GM11168 (cell line): ENCODE measurements around the gene PRICKLE3.
"Not testable (repeated sequence)": the region's sequence is repeated elsewhere in the genome, so short reads cannot be mapped to it uniquely, and the experiment has no call there.

Source experiments
- in situ Hi-C: fragments of 300-500 bp; cut with MboI; formaldehyde crosslinking; loops from one replicate; pipeline ENCODE4 v1.12.0; 2022; ENCODE audit warnings: low sequenced_read_pairs; ENCODE audit not compliant: unreplicated experiment

The PRICKLE3 gene

DNA sequence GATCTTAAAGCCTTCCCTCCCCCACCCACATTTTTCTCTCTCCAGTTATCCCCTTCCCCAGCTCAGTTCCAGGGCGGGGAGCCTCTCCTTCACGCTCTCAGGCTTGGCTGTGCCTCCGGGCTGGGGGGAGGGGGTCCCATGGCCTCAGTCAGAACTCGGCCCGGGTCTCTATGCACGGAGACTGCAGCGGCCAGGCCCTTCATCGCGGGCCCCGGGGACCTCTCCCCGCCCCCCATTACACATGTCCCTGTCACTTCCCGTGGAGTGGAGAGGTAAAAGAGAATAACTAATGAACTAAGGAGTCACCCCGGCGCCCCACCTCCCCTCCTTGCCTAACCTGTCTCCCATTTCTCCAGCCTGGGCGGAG is 838 bp upstream of the PRICKLE3 start:
- in situ Hi-C loops = no loop called here

DNA sequence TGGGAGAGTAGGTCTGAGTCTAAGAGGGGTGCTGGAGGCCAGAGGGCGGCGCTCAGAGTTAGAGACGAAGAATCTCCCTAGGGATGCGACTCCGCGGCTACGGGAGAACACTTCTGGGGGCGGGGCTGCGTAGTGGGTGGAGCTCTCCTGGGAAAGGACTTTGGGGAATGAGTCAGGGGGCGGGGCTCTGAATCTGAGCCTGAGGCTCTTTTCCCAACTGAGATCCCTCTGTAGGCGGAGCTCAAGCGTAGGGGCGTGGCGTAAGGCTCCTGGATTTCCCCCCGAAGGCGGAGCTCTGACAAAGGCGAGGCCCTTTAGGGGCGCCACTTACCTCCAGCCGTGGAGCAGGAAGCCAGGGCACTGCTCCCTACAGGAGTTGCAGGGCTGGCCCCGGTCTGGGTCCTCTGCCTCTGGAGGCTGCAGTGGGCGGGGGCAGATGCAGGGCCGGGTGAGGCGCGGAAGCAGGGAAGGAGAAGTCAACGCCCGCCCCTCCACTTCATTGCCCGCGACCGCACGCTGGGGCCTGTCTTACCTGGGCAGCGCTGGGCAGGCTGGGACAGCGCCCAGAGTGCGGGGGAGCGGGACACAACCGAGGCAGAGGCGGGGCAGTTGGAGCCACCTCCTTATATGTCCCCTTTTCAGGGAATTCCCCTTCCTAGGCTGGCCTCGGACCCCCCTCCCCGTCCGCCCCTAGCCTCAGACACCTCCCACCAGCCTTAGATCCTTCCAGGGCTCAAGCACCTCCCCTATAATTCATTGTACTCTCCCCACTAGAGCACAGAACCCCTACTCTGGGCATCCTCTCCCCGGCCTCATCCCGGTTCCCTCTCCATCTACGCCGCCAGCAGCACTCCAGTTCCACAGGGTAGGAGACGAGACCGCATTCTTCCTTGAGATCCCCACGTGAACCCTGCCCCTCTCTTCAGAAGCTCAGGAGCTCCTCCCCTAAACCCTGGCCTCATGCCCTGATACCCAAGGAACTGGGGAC is 1.6 kb downstream of the PRICKLE3 start:
- in situ Hi-C loops = no loop called here

DNA sequence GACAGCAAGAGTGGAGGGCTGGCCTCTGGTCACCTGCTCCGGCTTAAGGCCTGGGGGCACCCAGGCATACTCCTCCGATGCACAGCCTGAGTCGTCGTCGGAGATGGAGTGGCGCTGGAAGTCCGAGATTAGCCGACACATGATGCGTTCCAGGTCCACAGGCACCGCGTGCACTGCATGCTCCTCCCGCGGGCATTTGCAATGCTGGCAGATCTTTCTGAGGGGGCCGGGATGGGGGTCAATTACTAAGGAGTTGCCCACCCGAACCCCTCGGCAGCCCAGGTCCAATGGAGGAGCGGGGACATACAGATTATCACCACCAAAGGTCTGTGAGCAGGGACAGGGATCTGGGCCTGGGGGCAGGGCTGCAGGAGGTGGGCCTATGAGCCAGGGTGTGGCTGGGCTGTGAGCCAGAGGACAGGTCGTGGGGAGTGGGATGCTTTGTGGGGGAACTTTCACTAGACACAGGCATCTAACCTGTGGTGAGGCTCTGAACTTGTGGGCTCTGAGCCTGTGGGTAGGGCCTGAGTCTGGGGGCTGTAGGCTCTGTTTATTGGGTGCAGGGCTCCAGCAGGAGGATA is 2.4 kb downstream of the PRICKLE3 start:
- in situ Hi-C loops = no loop called here

DNA sequence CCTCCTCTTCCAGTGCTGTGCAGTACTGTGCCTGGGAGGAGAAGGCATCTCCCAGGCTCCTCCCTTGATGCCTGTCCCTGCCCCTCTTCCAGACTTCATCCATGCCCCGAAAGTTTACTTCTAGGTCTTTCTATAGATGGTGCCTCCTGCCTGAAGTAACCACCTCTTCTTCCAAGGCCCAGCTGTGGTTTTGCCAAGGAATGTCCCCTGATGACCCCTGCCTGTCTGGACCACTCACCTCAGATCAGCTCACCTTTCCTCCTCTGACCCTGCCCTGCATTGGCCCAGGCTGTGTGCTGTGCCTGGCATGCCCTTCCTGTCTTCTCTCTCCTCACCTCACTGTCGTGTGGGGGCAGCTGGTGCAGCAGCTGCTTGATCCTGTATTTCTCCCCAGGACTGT is 6.8 kb downstream of the PRICKLE3 start:
- in situ Hi-C loops = no loop called here

- in situ Hi-C loops = no loop called here
Observed at GRCh38 chrX:49178537-49178936, 7.6 kb downstream of the PRICKLE3 start.

- in situ Hi-C loops = no loop called here
Observed at GRCh38 chrX:49177873-49178480, 8.2 kb downstream of the PRICKLE3 start.

- in situ Hi-C loops = no loop called here
Observed at GRCh38 chrX:49177338-49177833, 8.8 kb downstream of the PRICKLE3 start.

DNA sequence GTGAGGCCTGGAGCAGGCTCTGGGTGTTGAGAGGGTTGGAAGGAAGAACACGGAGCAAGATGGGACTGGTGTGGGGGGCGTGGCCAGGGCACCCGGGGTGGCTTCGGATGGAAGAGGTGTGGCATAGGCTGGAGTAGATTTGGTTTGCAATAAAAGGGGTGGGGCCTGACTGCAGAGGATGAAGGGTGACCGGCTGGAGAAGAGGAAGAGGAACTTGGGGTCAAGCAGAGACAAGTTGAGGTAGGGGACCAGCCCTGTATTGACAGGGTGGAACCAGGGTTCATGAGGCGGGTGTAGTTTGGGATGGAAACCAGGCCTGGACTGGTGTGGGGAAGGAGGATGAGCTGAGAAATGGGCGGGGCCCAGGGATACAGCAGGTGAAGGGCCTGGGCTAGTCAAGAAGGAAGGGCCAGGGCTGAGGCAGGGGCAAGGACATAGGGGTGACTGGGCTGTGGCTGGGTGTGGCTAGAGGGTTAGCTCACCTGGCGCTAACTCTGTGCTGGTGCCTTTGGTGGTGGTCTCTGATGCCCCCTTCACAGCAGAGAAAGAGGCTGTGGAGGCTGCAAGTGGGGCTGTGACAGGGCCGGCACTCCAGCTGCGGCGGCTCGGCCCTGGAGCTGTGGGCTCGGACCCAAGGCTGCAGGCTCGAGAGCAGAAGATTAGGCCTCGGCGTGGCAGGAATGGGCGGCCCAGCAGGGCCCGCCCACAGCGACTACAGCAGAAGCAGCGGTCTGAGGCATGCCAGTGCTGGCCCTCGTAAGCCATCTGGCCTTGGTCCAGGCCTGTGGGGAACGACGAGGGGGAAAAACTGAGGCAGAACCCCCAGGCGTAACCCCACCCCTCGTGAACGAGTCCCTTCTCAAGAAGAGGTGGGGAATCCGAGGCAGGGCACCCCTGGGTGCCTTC is 9.5 kb downstream of the PRICKLE3 start:
- in situ Hi-C loops = no loop called here

GRCh38 chrX:49175435-49176274 is 10.5 kb downstream of the PRICKLE3 start:
- in situ Hi-C loops = no loop called here

GRCh38 chrX:49174723-49175122 is 11.4 kb downstream of the PRICKLE3 start:
- in situ Hi-C loops = no loop called here

DNA sequence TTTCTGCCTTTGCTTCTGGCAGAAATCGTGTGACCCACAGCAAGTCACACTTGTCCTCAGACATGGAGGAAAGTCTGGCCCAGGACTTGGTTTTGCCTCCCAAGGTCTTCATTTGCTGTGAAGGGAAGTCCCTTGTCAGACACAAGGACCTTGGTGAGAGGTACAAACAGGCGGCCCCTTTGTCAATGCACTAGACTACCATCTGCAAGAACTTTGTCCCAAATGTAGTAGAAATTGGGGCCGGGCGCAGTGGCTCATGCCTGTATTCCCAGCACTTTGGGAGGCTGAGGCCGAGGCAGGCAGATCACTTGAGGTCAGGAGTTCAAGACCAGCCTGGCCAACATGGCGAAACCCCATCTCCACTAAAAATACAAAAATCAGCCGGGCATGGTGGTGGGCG is 12.6 kb downstream of the PRICKLE3 start:
- in situ Hi-C loops = not testable (repeated sequence)

- in situ Hi-C loops = no loop called here
Observed at GRCh38 chrX:49172280-49172780, 13.8 kb downstream of the PRICKLE3 start.

DNA sequence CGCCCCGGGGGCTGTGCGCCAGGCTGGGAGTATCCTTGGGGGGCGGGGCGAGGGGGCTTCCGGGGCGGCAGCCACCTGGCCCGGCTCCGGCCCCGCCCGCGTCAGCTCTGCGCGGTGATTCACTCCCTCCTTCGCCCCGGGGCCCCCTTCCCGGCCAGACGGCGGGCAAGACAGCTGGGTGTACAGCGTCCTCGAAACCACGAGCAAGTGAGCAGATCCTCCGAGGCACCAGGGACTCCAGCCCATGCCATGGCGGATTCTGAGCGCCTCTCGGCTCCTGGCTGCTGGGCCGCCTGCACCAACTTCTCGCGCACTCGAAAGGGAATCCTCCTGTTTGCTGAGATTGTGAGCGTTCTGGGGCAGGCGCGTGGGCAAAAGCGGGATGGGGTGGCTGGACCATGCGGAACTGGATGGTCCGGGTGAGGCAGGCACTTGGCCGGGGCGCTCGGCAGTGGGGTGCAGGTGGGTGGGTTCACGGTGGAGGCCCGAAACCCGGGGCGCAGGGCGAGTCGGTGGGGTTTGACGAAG is 14.4 kb downstream of the PRICKLE3 start, which contains the start of gene PLP2:
Gene PLP2 (plus strand): TSS at position 147 of the 528 bp plus-strand sequence. CDS start 103 bp downstream, at position 250.
- in situ Hi-C loops = no loop called here

DNA sequence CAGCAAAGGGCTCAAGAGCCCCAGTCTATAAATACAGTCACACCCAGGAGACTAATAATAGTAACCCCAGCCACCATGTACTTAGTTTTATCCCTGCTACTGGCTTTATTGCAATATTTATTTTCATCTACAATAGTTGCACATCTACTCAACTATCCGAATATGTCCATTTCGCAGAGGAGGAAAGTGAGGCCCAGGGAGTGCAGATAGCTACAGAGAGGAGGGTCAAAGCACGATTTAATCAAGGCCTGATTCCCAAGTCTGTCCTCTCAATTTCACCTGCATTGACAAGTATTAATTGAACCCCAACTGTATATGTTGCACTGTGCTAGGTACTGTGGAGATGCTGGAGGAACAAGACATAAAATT is 18.4 kb downstream of the PRICKLE3 start:
- in situ Hi-C loops = no loop called here

DNA sequence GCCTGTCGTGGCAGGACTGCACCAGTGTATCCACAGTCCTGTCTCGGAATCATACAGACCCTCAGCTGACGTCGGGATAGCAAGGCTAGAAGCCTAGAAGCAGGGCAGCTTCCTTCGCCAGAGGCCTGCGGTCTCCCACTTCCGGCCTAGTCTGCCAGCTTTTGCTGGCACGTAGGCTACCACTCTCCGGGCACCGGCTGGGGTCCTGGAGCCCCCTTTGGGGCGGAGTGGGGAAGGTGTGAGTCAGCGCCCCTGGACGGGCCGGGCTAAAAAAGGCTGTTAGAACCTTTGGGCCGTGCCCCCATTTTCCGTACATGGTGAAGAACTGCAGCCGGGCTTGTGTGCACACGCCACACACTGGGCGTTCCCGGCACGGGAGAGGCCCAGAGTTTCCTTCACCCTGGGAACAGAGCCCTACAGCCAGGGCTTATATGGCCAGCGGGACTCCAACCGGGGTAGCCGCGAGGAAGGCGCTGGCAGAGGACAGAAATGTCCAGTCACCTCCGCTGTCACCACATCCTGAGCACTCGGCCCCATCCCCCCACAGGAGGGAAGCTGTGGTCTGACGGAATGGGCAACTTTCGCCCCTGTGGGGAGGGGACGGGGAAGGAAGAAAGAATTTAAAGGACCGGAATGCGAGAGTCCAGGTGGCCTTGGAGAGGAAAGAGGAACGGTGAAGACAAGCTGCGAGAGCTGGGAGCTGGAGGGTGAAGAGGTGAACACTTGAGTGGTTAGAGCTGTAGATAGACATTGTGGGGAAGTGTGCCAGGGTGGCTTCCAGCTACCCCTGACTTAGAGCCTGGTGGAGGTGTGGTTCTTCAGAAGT is 19.0 kb downstream of the PRICKLE3 start:
- in situ Hi-C loops = no loop called here

- in situ Hi-C loops = no loop called here
Observed at GRCh38 chrX:49165901-49166881, 20.0 kb downstream of the PRICKLE3 start.
